ENCODE results near the gene FAM111A.

FAM111A gene

GRCh38 chr11:59141673-59142460 lies 789 bp upstream of the FAM111A start:
- DNase-seq (ENCODE audit: low read depth in 3 of 3): no peak

GRCh38 chr11:59144096-59144495 lies 1.4 kb downstream of the FAM111A start:
- DNase-seq (ENCODE audit: low read depth in 3 of 3): no peak

GRCh38 chr11:59144579-59145345 lies 2.1 kb downstream of the FAM111A start:
- peak; percentile 44 to 80 (median 45) for DNase-seq (ENCODE audit: low read depth in 3 of 3)

- DNase-seq (ENCODE audit: low read depth in 3 of 3): no peak
Measured at GRCh38 chr11:59145534-59145933, 2.9 kb downstream of the FAM111A start.

GRCh38 chr11:59151761-59152160 lies 9.1 kb downstream of the FAM111A start:
- DNase-seq (ENCODE audit: low read depth in 3 of 3): no peak

GRCh38 chr11:59152312-59152951 lies 9.8 kb downstream of the FAM111A start:
- DNase-seq (ENCODE audit: low read depth in 3 of 3): no peak

GRCh38 chr11:59154610-59155009 lies 12.0 kb downstream of the FAM111A start:
- DNase-seq (ENCODE audit: low read depth in 3 of 3): no peak

GRCh38 chr11:59157433-59157832 lies 14.8 kb downstream of the FAM111A start:
- DNase-seq (ENCODE audit: low read depth in 3 of 3): no peak

GRCh38 chr11:59158206-59159068 lies 15.8 kb downstream of the FAM111A start:
- DNase-seq (ENCODE audit: low read depth in 3 of 3): peak in 1 of 3 experiments; percentile 49

- no peak for DNase-seq (ENCODE audit: low read depth in 3 of 3)
Measured at GRCh38 chr11:59164028-59164427, 21.4 kb downstream of the FAM111A start.

- DNase-seq (ENCODE audit: low read depth in 3 of 3): peak; percentile 82 to 90 (median 85)
Measured at GRCh38 chr11:59171508-59172322, 29.1 kb downstream of the FAM111A start, which contains the start of gene DTX4. TSS of gene DTX4 (plus strand) at chr11:59172132. CDS start at chr11:59172596, 464 bp downstream.

GRCh38 chr11:59172345-59173079 lies 29.9 kb downstream of the FAM111A start:
- no peak for DNase-seq (ENCODE audit: low read depth in 3 of 3)

- no peak for DNase-seq (ENCODE audit: low read depth in 3 of 3)
Measured at GRCh38 chr11:59173080-59173963, 30.7 kb downstream of the FAM111A start.

- no peak for DNase-seq (ENCODE audit: low read depth in 3 of 3)
Measured at GRCh38 chr11:59173964-59174663, 31.5 kb downstream of the FAM111A start.

- DNase-seq (ENCODE audit: low read depth in 3 of 3): no peak
Measured at GRCh38 chr11:59174664-59175033, 32.0 kb downstream of the FAM111A start.

GRCh38 chr11:59175091-59175501 lies 32.4 kb downstream of the FAM111A start:
- no peak for DNase-seq (ENCODE audit: low read depth in 3 of 3)

- no peak for DNase-seq (ENCODE audit: low read depth in 3 of 3)
Measured at GRCh38 chr11:59176330-59176729, 33.7 kb downstream of the FAM111A start.

- DNase-seq (ENCODE audit: low read depth in 3 of 3): no peak
Measured at GRCh38 chr11:59178402-59178801, 35.7 kb downstream of the FAM111A start.

All from stimulated activated CD4-positive, alpha-beta T cell treated with anti-CD3 and anti-CD28 coated beads, TNF-alpha, amount 100 ng/mL, for 24 hours (primary cell).